ENCODE measurements around the gene SPRTN. TPM values are rescaled to one million over a fixed set of nuclear protein-coding genes. Genes with fewer than 3 reads are reported as not detected.

The SPRTN gene
- total RNA-seq, 1 experiment from 2014 or later = 14.9 TPM

GRCh38 chr1:231332761-231333160, 5.3 kb upstream of the SPRTN start:
- Histone ChIP-seq H2AFZ (ENCODE audit: low read depth, low read length, poor library complexity, severe bottlenecking) (no peak overlapping the region), H3K9me2 (ENCODE audit: insufficient read depth) (no peaks in the 10 kb centered on the region), H3K9ac (ENCODE audit: low read length) (no peak overlapping the region), H3K9me3 (ENCODE audit: control insufficient read depth in 1 of 2, insufficient read depth in 1 of 2, low read depth in 1 of 2, low read length in 2 of 2) (no peaks in the 10 kb centered on the region), H3K4me1 (ENCODE audit: control insufficient read depth in 1 of 2, insufficient read depth in 2 of 2, low read length in 2 of 2) (peaks cover 6 to 16% of the 10 kb centered on the region in 2 experiments; a peak in 3 of 4 replicates), H3K79me2 (ENCODE audit: insufficient read depth, low read length) (peaks cover 49% of the 10 kb centered on the region), H3K27ac (ENCODE audit: low read depth, low read length) (no peak overlapping the region), H3K4me3 (replicated peaks in 1 of 2; ENCODE audit: low read depth in 1 of 2, low read length in 2 of 2) (no peak overlapping the region), H3K36me3 (ENCODE audit: control insufficient read depth in 1 of 2, insufficient read depth in 2 of 2, low read length in 2 of 2) (peaks cover 0 to 6% of the 10 kb centered on the region in 2 experiments; a peak in 2 of 4 replicates), H3K4me2 (ENCODE audit: low read length) (no peak overlapping the region), H4K20me1 (ENCODE audit: insufficient read depth) (no peaks in the 10 kb centered on the region), H3K27me3 (ENCODE audit: insufficient read depth, low read length) (no peaks in the 10 kb centered on the region)
- CTCF ChIA-PET = no interaction called here
- DNase-seq (ENCODE audit: low read depth, low spot score) = no peak
- POLR2A ChIA-PET = no interaction called here
- no TSS peak for BruUV-seq (replicated peaks)
- RAD21 ChIA-PET (ENCODE audit: low non-redundant PET in 1 of 2, low total read pairs in 2 of 2, uncharacterized antibody in 2 of 2, unreplicated experiment in 2 of 2) = no interaction called here
- TF ChIP-seq CEBPB (IDR thresholded peaks at IDR 0.05; ENCODE audit: low read depth) (no peak), TCF7L2 (IDR thresholded peaks at IDR 0.05; ENCODE audit: borderline replicate concordance, extremely low read depth, insufficient read depth, insufficient read length) (no peak), SIN3A (IDR thresholded peaks at IDR 0.05; ENCODE audit: low read depth) (no peak), JUND (IDR thresholded peaks at IDR 0.05) (no peak), EGR1 (IDR thresholded peaks at IDR 0.05; ENCODE audit: low read depth) (no peak)
- intact Hi-C loops (cut with micrococcal nuclease) = no loop called here
- no peak for ATAC-seq

- RAD21 ChIA-PET (ENCODE audit: low non-redundant PET in 1 of 2, low total read pairs in 2 of 2, uncharacterized antibody in 2 of 2, unreplicated experiment in 2 of 2) = no interaction called here
- Histone ChIP-seq H3K9ac (ENCODE audit: low read length) (no peak overlapping the region), H4K20me1 (ENCODE audit: insufficient read depth) (no peaks in the 10 kb centered on the region), H3K4me2 (ENCODE audit: low read length) (no peak overlapping the region), H2AFZ (ENCODE audit: low read depth, low read length, poor library complexity, severe bottlenecking) (no peak overlapping the region), H3K9me3 (ENCODE audit: control insufficient read depth in 1 of 2, insufficient read depth in 1 of 2, low read depth in 1 of 2, low read length in 2 of 2) (no peaks in the 10 kb centered on the region), H3K9me2 (ENCODE audit: insufficient read depth) (no peaks in the 10 kb centered on the region), H3K36me3 (ENCODE audit: control insufficient read depth in 1 of 2, insufficient read depth in 2 of 2, low read length in 2 of 2) (peaks cover 0 to 6% of the 10 kb centered on the region in 2 experiments; a peak in 2 of 4 replicates), H3K4me1 (ENCODE audit: control insufficient read depth in 1 of 2, insufficient read depth in 2 of 2, low read length in 2 of 2) (peaks cover 6 to 20% of the 10 kb centered on the region in 2 experiments; a peak in 3 of 4 replicates), H3K4me3 (replicated peaks in 1 of 2; ENCODE audit: low read depth in 1 of 2, low read length in 2 of 2) (no peak overlapping the region), H3K79me2 (ENCODE audit: insufficient read depth, low read length) (peaks cover 59% of the 10 kb centered on the region), H3K27me3 (ENCODE audit: insufficient read depth, low read length) (no peaks in the 10 kb centered on the region), H3K27ac (ENCODE audit: low read depth, low read length) (no peak overlapping the region)
- no peak for DNase-seq (ENCODE audit: low read depth, low spot score)
- CTCF ChIA-PET = interaction anchor here (0.7 kb wide), 1 partner anchor 269 kb away, joined by 3 read pairs; no protein-coding TSS in a partner anchor
- intact Hi-C loops (cut with micrococcal nuclease) = no loop called here
- no peak for ATAC-seq
- POLR2A ChIA-PET = no interaction called here
- no TSS peak for BruUV-seq (replicated peaks)
- TF ChIP-seq ZNF274 (IDR thresholded peaks at IDR 0.05; ENCODE audit: low read depth, low read length) (no peak), CEBPB (IDR thresholded peaks at IDR 0.05; ENCODE audit: low read depth) (no peak), RAD21 (IDR thresholded peaks at IDR 0.05; ENCODE audit: low read depth) (no peak), POLR2AphosphoS5 (IDR thresholded peaks at IDR 0.05; ENCODE audit: low read depth, low read length) (no peak), YY1 (IDR thresholded peaks at IDR 0.05; ENCODE audit: extremely low read depth, insufficient replicate concordance, low read depth, low read length) (no peak), ELF1 (IDR thresholded peaks at IDR 0.05; ENCODE audit: borderline replicate concordance, low read depth) (no peak), ZBTB33 (IDR thresholded peaks at IDR 0.05; ENCODE audit: extremely low read depth, insufficient replicate concordance, low read length) (no peak), ATF3 (IDR thresholded peaks at IDR 0.05) (no peak), TCF7L2 (IDR thresholded peaks at IDR 0.05; ENCODE audit: borderline replicate concordance, extremely low read depth, insufficient read depth, insufficient read length) (no peak), CTCF (IDR thresholded peaks at IDR 0.05 in 2 of 3, conservative IDR thresholded peaks at IDR 0.05 in 1 of 3; ENCODE audit: borderline replicate concordance in 1 of 3, insufficient read depth in 1 of 3, low read depth in 2 of 3, low read length in 2 of 3) (no peak), ZFX (IDR thresholded peaks at IDR 0.05) (no peak), FOSL1 (IDR thresholded peaks at IDR 0.05; ENCODE audit: low read depth) (no peak), MAX (IDR thresholded peaks at IDR 0.05) (no peak)
These were observed 3.9 kb upstream of the SPRTN start for GRCh38 chr1:231334079-231334666.
